ENCODE data around the gene PRLHR.

Gene PRLHR

GRCh38 chr10:118557946-118558345 is 37.5 kb downstream of the PRLHR start:
- DNase-seq = no peak

DNA sequence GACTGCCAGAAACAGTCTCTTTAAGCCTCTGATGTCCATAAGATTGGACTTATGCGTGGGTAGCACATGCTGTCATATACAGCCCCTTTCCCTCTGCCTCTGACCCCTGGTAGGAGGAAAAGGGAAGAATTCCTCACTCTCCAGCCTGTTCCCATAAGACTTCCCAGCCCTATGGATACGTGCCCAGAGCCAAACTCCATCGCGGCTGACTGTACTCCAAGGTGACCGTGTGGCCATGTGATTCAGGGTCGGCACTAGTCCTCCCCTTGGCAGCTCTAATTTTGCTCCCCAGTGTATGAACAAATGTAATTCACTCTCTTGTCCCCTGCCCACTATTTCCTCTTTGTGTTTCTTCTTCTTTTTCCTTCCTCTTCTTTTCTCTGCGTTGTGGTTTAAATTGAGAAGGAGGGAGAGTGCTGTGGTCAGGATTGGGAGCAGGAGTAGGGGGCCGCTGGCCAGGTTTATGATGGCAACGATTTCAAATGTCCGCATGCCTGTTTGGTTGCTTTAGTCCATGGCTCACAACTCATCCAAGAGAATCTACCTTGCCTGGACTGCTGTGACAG is 43.8 kb downstream of the PRLHR start:
- no peak for DNase-seq

DNA sequence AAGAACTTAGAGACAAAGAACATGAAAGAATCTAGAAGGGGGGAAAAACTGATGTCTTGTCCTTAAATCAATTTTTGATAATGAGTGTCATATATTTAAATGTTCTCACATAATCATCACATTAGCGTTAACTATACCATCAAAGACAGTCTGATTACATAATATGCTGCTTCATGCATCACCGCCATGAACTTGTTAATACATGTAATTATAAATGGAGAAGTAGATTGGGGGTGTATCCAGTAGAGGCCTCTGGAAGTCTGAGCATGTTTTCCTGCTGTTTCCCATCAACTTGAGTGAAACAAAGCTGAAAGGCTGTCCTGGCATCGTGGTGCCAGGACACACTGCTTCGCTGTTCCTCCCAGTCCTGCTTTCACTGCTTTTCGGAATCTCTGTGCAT is 48.2 kb downstream of the PRLHR start:
- DNase-seq = no peak

- DNase-seq = no peak
Observed at GRCh38 chr10:118546479-118546878, 49.0 kb downstream of the PRLHR start.

- no peak for DNase-seq
Observed at GRCh38 chr10:118545381-118545780, 50.1 kb downstream of the PRLHR start.

- DNase-seq = no peak
Observed at GRCh38 chr10:118544401-118544948, 51.0 kb downstream of the PRLHR start.

DNA sequence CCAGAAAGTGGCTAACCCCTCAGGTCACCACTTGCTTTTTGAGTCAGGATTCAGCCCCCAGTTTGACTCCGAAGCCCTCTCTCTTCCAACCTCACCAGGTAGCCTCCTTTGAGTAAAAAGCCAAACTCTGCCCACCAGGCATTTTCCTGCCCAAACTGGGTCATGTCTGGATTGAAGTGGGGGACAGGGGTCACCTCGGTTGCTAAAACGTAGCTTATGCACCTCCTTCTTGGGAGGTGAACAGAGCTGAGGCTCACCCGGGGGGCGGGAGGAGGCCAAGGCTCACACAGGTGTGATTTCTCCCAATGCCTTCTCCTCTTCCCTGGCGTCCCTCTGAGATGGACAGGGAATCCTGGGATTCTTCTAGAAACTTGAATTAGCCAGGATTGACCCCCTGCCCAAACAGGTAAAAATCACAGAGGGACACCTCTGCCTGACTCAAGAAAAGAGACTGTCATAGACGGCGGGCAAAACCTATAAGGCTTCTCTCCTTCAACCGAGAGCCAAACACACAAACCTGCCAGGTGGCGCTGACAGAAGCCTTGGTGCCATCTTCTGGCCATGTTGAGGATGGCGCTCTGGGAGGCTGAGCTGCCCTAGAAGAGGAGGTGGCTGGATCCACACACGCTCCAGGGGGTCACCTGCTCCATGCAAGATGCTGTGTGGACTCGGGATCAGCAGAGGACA is 51.6 kb downstream of the PRLHR start:
- no peak for DNase-seq

DNA sequence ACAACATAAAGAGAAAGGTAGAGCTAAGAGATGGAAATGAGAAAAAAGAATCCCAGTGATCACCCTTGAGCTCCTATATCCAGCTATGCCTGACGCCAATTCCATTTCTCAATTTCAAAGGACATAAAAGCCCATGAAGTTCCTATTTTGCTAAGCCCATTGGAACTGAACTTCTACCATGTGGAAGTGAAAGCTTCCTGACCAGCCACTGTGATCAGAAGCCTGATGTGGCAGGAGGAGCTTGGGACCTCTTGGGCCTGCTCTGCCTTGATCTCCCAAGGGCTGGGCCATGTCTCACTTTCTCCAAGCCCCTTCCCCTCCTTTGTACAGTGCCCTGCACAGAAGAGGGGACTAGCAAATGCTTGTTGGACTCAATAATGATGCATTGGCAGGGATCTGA is 52.7 kb downstream of the PRLHR start:
- no peak for DNase-seq

- DNase-seq = no peak
Observed at GRCh38 chr10:118542205-118542604, 53.2 kb downstream of the PRLHR start.

DNA sequence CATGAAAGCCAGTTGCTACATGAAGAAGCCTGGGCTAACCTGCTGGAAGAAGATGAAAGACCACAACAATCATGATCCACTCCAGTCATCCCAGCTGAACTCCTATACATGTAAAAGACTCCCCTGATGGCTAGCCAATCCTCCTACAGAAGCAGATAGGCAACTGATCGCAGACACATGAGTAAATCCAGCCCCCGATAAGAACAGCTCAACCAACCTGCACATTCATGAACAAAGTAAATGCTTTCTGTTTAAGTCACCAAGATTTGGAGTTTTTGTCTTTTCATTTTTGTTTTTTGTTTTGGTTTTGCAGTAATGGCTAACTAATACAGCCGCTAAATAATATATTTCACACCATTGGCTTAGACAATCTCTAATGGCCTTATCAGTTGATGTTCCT is 53.7 kb downstream of the PRLHR start:
- DNase-seq = no peak

Data from NCI-H510A (cell line).